ENCODE results near the gene STK32B. TPM values are rescaled to one million over a fixed set of nuclear protein-coding genes. Genes with fewer than 3 reads are reported as not detected.

The STK32B gene
- total and polyA plus RNA-seq, 2 of the 4 experiments (the other 2 are of a cell fraction) = 5.5 to 6.3 TPM

GRCh38 chr4:5478169-5478568 lies 426.9 kb downstream of the STK32B start:
- Histone ChIP-seq H3K56ac (ENCODE audit: extremely low read depth, insufficient read depth, low read length) (no peak overlapping the region), H3K4me2 (ENCODE audit: low read depth, low read length) (no peak overlapping the region), H3K27ac (ENCODE audit: insufficient read depth, low read length) (no peak overlapping the region), H3K9me1 (ENCODE audit: insufficient read depth, low read length) (no peaks in the 10 kb centered on the region), H3K9me3 (ENCODE audit: control insufficient read depth, insufficient read depth, low read length) (no peaks in the 10 kb centered on the region), H3K79me1 (ENCODE audit: low read depth in 1 of 2, low read length in 2 of 2) (no peaks in the 10 kb centered on the region), H2BK120ac (ENCODE audit: low read depth, low read length) (no peak overlapping the region), H3K18ac (ENCODE audit: low read depth, low read length) (no peak overlapping the region), H2AK5ac (ENCODE audit: low read depth, low read length) (no peak overlapping the region), H2AFZ (replicated peaks; ENCODE audit: low read length, poor library complexity) (no peak overlapping the region), H2BK5ac (ENCODE audit: low read depth, low read length, poor library complexity, severe bottlenecking) (no peak overlapping the region), H3K36me3 (ENCODE audit: control insufficient read depth, insufficient read depth, low read length) (no peaks in the 10 kb centered on the region; the same call in 1 of the 2 replicates), H3K9ac (ENCODE audit: low read depth, low read length) (no peak overlapping the region), H3K4me3 (ENCODE audit: insufficient read depth, low read depth, low read length) (no peak overlapping the region), H3K4ac (ENCODE audit: low read depth, low read length) (no peak overlapping the region), H3K4me1 (ENCODE audit: control insufficient read depth, insufficient read depth, low read length) (no peaks in the 10 kb centered on the region), H2BK15ac (ENCODE audit: low read depth, low read length) (no peak overlapping the region), H3K27me3 (ENCODE audit: control insufficient read depth, insufficient read depth, low read length) (no peaks in the 10 kb centered on the region), H3K23ac (ENCODE audit: low read depth, low read length) (no peak overlapping the region), H4K20me1 (ENCODE audit: insufficient read depth, low read length) (no peaks in the 10 kb centered on the region), H4K8ac (ENCODE audit: low read depth in 2 of 2, low read length in 2 of 2) (no peak overlapping the region), H4K91ac (ENCODE audit: insufficient read depth, low read depth, low read length) (no peak overlapping the region), H3K14ac (replicated peaks; ENCODE audit: low read depth, low read length) (no peak overlapping the region), H2AK9ac (replicated peaks; ENCODE audit: low read depth, low read length, poor library complexity) (no peak overlapping the region), H4K5ac (ENCODE audit: low read depth, low read length) (no peak overlapping the region), H2BK20ac (ENCODE audit: low read depth, low read length) (no peak overlapping the region)
- in situ Hi-C loops (cut with MboI; ENCODE audit: low sequenced_read_pairs) (no loop called here), intact Hi-C loops (cut with micrococcal nuclease) (no loop called here), dilution Hi-C loops (cut with HindIII; ENCODE audit: low sequenced_read_pairs, unreplicated experiment) (no loop called here)
- TF ChIP-seq NFE2L2 (IDR thresholded peaks at IDR 0.05; ENCODE audit: low read depth, low read length) (no peak), RFX5 (IDR thresholded peaks at IDR 0.05; ENCODE audit: low read depth, low read length) (no peak), SMC3 (IDR thresholded peaks at IDR 0.05; ENCODE audit: low read depth, low read length) (no peak), MAFK (IDR thresholded peaks at IDR 0.05; ENCODE audit: low read depth, low read length) (no peak), RAD21 (IDR thresholded peaks at IDR 0.05; ENCODE audit: low read length) (no peak), RCOR1 (IDR thresholded peaks at IDR 0.05; ENCODE audit: insufficient replicate concordance, low read length) (no peak), USF2 (IDR thresholded peaks at IDR 0.05; ENCODE audit: low read depth, low read length) (no peak), ELK1 (IDR thresholded peaks at IDR 0.05; ENCODE audit: borderline replicate concordance, low read depth, low read length) (no peak), CHD1 (IDR thresholded peaks at IDR 0.05; ENCODE audit: low read depth, low read length) (no peak), POLR2A (IDR thresholded peaks at IDR 0.05; ENCODE audit: low read depth, low read length) (no peak), CTCF (conservative IDR thresholded peaks at IDR 0.05; ENCODE audit: low read depth, low read length) (no peak), BHLHE40 (IDR thresholded peaks at IDR 0.05; ENCODE audit: low read depth, low read length) (no peak), MAZ (IDR thresholded peaks at IDR 0.05; ENCODE audit: borderline replicate concordance, low read depth, low read length) (no peak), MXI1 (IDR thresholded peaks at IDR 0.05; ENCODE audit: borderline replicate concordance, low read depth, low read length) (no peak), CEBPB (IDR thresholded peaks at IDR 0.05; ENCODE audit: low read depth, low read length) (no peak), FOS (IDR thresholded peaks at IDR 0.05; ENCODE audit: low read depth, low read length) (no peak)
- POLR2A ChIA-PET (ENCODE audit: unreplicated experiment) = no interaction called here
- WGBS, 2 experiments (ENCODE audit: extremely low coverage in 2 of 2, insufficient read length in 1 of 2) = no CpG with 5 or more reads among the region's 4 CpGs
- CTCF ChIA-PET = no interaction called here
- DNase-seq (no peak), ATAC-seq (ENCODE audit: low read depth) (no peak)
- no TSS peak for BruUV-seq (replicated peaks)
